A549 (cell line): Measurements from ENCODE around the gene STRBP. TPM values are rescaled to one million over a fixed set of nuclear protein-coding genes. Genes with fewer than 3 reads are reported as not detected.

Experiments
- ATAC-seq, 2 experiments: fragments of 200-7000 bp in 1 of 2; fragments of >200 bp in 1 of 2; cut with Nextera tagmentation in 1 of 2; cut with Tn5 transposase in 1 of 2; 3 replicates each; pipeline versions ENCODE4 v1.8.0 to v1.9.1; 2018 to 2020; ENCODE audit warnings: mild to moderate bottlenecking in 1 of 2, moderate library complexity in 1 of 2
- CTCF ChIA-PET: fragments of 300-600 bp; sonication (Branson Sonifier 250); formaldehyde crosslinking; extraction: SDS; loops from one replicate; lab custom pipeline; 2021; ENCODE audit warnings: antibody characterized with exemption, inconsistent platforms; lab: Yijun Ruan, JAX
- POLR2A ChIA-PET: fragments of 350-600 bp; formaldehyde crosslinking; extraction: SDS; loops from one replicate; lab custom pipeline; 2021; ENCODE audit warnings: antibody characterized with exemption, inconsistent platforms; lab: Yijun Ruan, JAX
- DNase-seq, 2 experiments: peaks; one replicate each; pipeline versions ENCODE4 v3.0.0 to v3.0.0-alpha.2; 2011 to 2016; ENCODE audit warnings: low read depth in 1 of 2, low spot score in 1 of 2
- FAIRE-seq: peaks from 2 replicates; lab custom pipeline; 2011; peaks lifted over from hg19 to GRCh38; lab: Jason Lieb, UNC
- H3K27ac ChIP-seq, 2 experiments: fragments of >200 bp; sonication (Bioruptor Twin); formaldehyde crosslinking; 3 replicates each; pipeline ENCODE4 v1.5.1; 2016 to 2017
- H3K4me1 ChIP-seq: fragments of >200 bp; sonication (Bioruptor Twin); formaldehyde crosslinking; 3 replicates; pipeline ENCODE4 v1.6.1; 2016
- H3K4me2 ChIP-seq: fragments of >200 bp; sonication (Bioruptor Twin); formaldehyde crosslinking; 3 replicates; pipeline ENCODE4 v1.6.1; 2016
- H3K4me3 ChIP-seq: fragments of >200 bp; sonication (Bioruptor Twin); formaldehyde crosslinking; 3 replicates; pipeline ENCODE4 v1.5.1; 2016
- H3K9me3 ChIP-seq: fragments of >200 bp; sonication (Bioruptor Twin); formaldehyde crosslinking; 3 replicates; pipeline ENCODE4 v1.6.1; 2016
- ATOH8 ChIP-seq: fragments of 250-450 bp; sonication (Bioruptor Pico); IDR thresholded peaks from 2 replicates; pipeline ENCODE4 v1.5.0; 2020; ENCODE audit warnings: low read depth, mild to moderate bottlenecking, moderate library complexity
- EHF ChIP-seq: fragments of 250-450 bp; sonication (Bioruptor Pico); IDR thresholded peaks from 2 replicates; pipeline ENCODE4 v1.5.0; 2020; ENCODE audit warnings: mild to moderate bottlenecking
- ESRRA ChIP-seq: fragments of 150-350 bp; IDR thresholded peaks from 2 replicates; pipeline ENCODE4 v1.6.1; 2014; ENCODE audit warnings: mild to moderate bottlenecking, low read length, borderline replicate concordance
- HMGXB4 ChIP-seq: fragments of 250-450 bp; sonication (Bioruptor Pico); IDR thresholded peaks from 2 replicates; pipeline ENCODE4 v1.5.0; 2021; ENCODE audit warnings: mild to moderate bottlenecking, moderate library complexity, borderline replicate concordance
- HOXB13 ChIP-seq: fragments of 250-450 bp; sonication (Bioruptor Pico); IDR thresholded peaks from 2 replicates; pipeline ENCODE4 v1.5.0; 2020; ENCODE audit warnings: low read depth, mild to moderate bottlenecking, moderate library complexity
- HOXB5 ChIP-seq: fragments of 250-450 bp; sonication (Bioruptor Pico); IDR thresholded peaks from 2 replicates; pipeline ENCODE4 v1.5.0; 2020; ENCODE audit warnings: mild to moderate bottlenecking, moderate library complexity
- NPAS2 ChIP-seq: fragments of 250-450 bp; sonication (Bioruptor Pico); IDR thresholded peaks from 2 replicates; pipeline ENCODE4 v1.8.0; 2022; ENCODE audit warnings: mild to moderate bottlenecking, moderate library complexity, borderline replicate concordance
- NR3C1 ChIP-seq: fragments of >200 bp; sonication (Bioruptor Twin); formaldehyde crosslinking; IDR thresholded peaks from 3 replicates; pipeline ENCODE4 v1.6.1; 2017
- POLR2A ChIP-seq: IDR thresholded peaks from 2 replicates; pipeline ENCODE4 v1.6.1; 2012; ENCODE audit warnings: mild to moderate bottlenecking, low read length
- RAD21 ChIP-seq, 2 experiments: fragments of >200 bp in 1 of 2; sonication (Bioruptor Twin) in 1 of 2; formaldehyde crosslinking in 1 of 2; IDR thresholded peaks in 1 of 2; conservative IDR thresholded peaks in 1 of 2; 2 replicates in 1 of 2; 3 replicates in 1 of 2; pipeline ENCODE4 v1.6.1; 2012 to 2018; ENCODE audit warnings: inconsistent platforms in 1 of 2
- RARB ChIP-seq: fragments of 250-450 bp; sonication (Bioruptor Pico); IDR thresholded peaks from 2 replicates; pipeline ENCODE4 v1.8.0; 2021; ENCODE audit warnings: mild to moderate bottlenecking, moderate library complexity
- REST ChIP-seq: fragments of 200-600 bp; sonication (generic); IDR thresholded peaks from 2 replicates; pipeline ENCODE4 v1.6.1; 2016; ENCODE audit warnings: antibody characterized with exemption, mild to moderate bottlenecking, moderate library complexity
- TP53 ChIP-seq: fragments of 250-450 bp; sonication (Bioruptor Pico); IDR thresholded peaks from 2 replicates; pipeline ENCODE4 v1.5.0; 2021; ENCODE audit warnings: mild to moderate bottlenecking, moderate library complexity
- WGBS: methylation state at CpG from one replicate; pipeline ENCODE4 v1.1.6; 2017; ENCODE audit errors: missing lambda C conversion rate; 5-methylcytosine and 5-hydroxymethylcytosine counted together
- polyA plus RNA-seq, 4 experiments: library from polyadenylated mRNA; depleted of rRNA in 3 of 4; stranded (reverse); fragments of >200 nt; fragmentation: RNase III in 1 of 4; extraction: RNeasy Plus Mini Kit Qiagen cat#74134 plus additional on column Dnase treatment in 1 of 4; gene quantifications; 2 replicates in 3 of 4; 3 replicates in 1 of 4; pipeline ENCODE4 v1.2.3, GENCODE V29; 2011 to 2017
- TF ChIP-seq, protein P1 (sequence below): fragments of 450-650 bp; IDR thresholded peaks from 2 replicates; pipeline ENCODE4 v1.6.1; 2014; ENCODE audit warnings: antibody characterized with exemption
- TF ChIP-seq, protein P2 (sequence below): fragments of >200 bp; sonication (Bioruptor Twin); formaldehyde crosslinking; IDR thresholded peaks from 3 replicates; pipeline ENCODE4 v1.6.1; 2016
- TF ChIP-seq, protein P3 (sequence below): fragments of >200 bp; sonication (Bioruptor Twin); formaldehyde crosslinking; IDR thresholded peaks from 2 replicates; pipeline ENCODE4 v1.6.1; 2016

Gene STRBP
- polyA plus RNA-seq, 2 of the 4 experiments (the other 2 are of a cell fraction), result 20.4 to 34.0 TPM

DNA sequence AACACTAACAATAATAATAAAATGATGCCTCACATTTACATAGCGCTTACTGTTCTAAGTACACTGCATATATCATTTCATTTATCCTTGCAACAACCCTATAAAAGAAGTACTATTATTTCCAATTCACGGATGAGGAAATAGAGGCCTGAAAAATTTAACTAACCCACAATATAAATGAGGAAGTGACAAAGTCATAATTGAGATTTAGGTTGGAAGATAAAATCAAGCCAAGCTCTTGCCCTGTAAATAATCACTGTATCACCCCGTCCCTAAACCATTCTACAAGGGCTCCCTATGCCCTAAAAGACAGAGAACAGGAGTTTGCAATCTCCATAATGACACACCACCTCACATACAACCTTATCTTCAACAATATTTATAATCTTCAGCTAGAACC is 49.6 kb downstream of the STRBP start:
- 93% methylated on average over 3 of the region's 3 CpGs for WGBS
- DNase-seq (no peak), ATAC-seq (no peak), FAIRE-seq (no peak)
- ChIA-PET POLR2A (no interaction called here), CTCF (interaction anchor here (0.9 kb wide), 1 partner anchor 11 kb away, joined by 3 read pairs; no protein-coding TSS in a partner anchor)
- Histone ChIP-seq H3K4me1 (no peaks in the 10 kb centered on the region), H3K9me3 (no peaks in the 10 kb centered on the region), H3K4me2 (no peak overlapping the region), H3K27ac (no peak overlapping the region), H3K4me3 (no peak overlapping the region)
- TF ChIP-seq NR3C1, result no peak
- TF ChIP-seq, protein P1, sequence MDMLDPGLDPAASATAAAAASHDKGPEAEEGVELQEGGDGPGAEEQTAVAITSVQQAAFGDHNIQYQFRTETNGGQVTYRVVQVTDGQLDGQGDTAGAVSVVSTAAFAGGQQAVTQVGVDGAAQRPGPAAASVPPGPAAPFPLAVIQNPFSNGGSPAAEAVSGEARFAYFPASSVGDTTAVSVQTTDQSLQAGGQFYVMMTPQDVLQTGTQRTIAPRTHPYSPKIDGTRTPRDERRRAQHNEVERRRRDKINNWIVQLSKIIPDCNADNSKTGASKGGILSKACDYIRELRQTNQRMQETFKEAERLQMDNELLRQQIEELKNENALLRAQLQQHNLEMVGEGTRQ, result no peak

GRCh38 chr9:123217128-123217654 is 51.2 kb downstream of the STRBP start:
- no peak overlapping the region for H3K4me2 ChIP-seq
- no peak for TF ChIP-seq HOXB5 (CRISPR knock-in tag)
- TF ChIP-seq HOXB13 (CRISPR knock-in tag), result no peak
- no peak for TF ChIP-seq RARB (CRISPR knock-in tag)
- no peak for TF ChIP-seq RAD21 (conservative IDR thresholded peaks at IDR 0.05 in 1 of 2, IDR thresholded peaks at IDR 0.05 in 1 of 2)
- TF ChIP-seq REST, result no peak
- no peak for TF ChIP-seq TP53 (CRISPR knock-in tag)
- TF ChIP-seq POLR2A, result no peak
- TF ChIP-seq, protein P1, result no peak
- TF ChIP-seq ESRRA, result no peak
- TF ChIP-seq NPAS2 (CRISPR knock-in tag), result no peak
- ChIA-PET POLR2A (no interaction called here), CTCF (no interaction called here)
- no peak overlapping the region for H3K27ac ChIP-seq
- no peak for FAIRE-seq
- ATAC-seq, result no peak
- no peaks in the 10 kb centered on the region for H3K4me1 ChIP-seq
- no peak for DNase-seq
- no peaks in the 10 kb centered on the region for H3K9me3 ChIP-seq
- H3K4me3 ChIP-seq, result no peak overlapping the region
- WGBS, result 85% methylated on average over 2 of the region's 2 CpGs

GRCh38 chr9:123216251-123216797 is 52.1 kb downstream of the STRBP start:
- Histone ChIP-seq H3K27ac (no peak overlapping the region), H3K9me3 (no peaks in the 10 kb centered on the region), H3K4me2 (no peak overlapping the region), H3K4me3 (no peak overlapping the region), H3K4me1 (no peaks in the 10 kb centered on the region)
- FAIRE-seq (no peak), ATAC-seq (no peak), DNase-seq (no peak)
- 90% methylated on average over 5 of the region's 5 CpGs for WGBS
- ChIA-PET POLR2A (no interaction called here), CTCF (no interaction called here)
- no peak for TF ChIP-seq EHF
- TF ChIP-seq, protein P2, sequence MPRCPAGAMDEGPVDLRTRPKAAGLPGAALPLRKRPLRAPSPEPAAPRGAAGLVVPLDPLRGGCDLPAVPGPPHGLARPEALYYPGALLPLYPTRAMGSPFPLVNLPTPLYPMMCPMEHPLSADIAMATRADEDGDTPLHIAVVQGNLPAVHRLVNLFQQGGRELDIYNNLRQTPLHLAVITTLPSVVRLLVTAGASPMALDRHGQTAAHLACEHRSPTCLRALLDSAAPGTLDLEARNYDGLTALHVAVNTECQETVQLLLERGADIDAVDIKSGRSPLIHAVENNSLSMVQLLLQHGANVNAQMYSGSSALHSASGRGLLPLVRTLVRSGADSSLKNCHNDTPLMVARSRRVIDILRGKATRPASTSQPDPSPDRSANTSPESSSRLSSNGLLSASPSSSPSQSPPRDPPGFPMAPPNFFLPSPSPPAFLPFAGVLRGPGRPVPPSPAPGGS, result no peak
- TF ChIP-seq HMGXB4 (CRISPR knock-in tag), result no peak
- TF ChIP-seq, protein P3, sequence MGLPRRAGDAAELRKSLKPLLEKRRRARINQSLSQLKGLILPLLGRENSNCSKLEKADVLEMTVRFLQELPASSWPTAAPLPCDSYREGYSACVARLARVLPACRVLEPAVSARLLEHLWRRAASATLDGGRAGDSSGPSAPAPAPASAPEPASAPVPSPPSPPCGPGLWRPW, result no peak
- TF ChIP-seq ATOH8, result no peak
